Activated CD4-positive, alpha-beta T cell treated with anti-CD3 and anti-CD28 coated beads, Interleukin-2, amount 10 ng/mL, durations not matched to agents 7 days and 5 days (primary cell): ENCODE results near the gene ZBTB9. TPM values are rescaled to one million over a fixed set of nuclear protein-coding genes. Genes with fewer than 3 reads are reported as not detected.
A peak's percentile ranks its signal among the peaks of the same experiment; 100 is the strongest.

Source experiments
- CTCF ChIA-PET: fragments of 350-600 bp; sonication (Branson Sonifier 250); formaldehyde crosslinking; loops from one replicate; lab custom pipeline; 2021; ENCODE audit warnings: antibody characterized with exemption; lab: Charles Lee
- POLR2A ChIA-PET: fragments of 350-600 bp; sonication (Branson Sonifier 250); formaldehyde crosslinking; loops from one replicate; lab custom pipeline; 2021; ENCODE audit warnings: antibody characterized with exemption; lab: Charles Lee
- DNase-seq: peaks from one replicate; pipeline ENCODE4 v3.0.0-alpha.2; 2020
- H3K27ac Mint-ChIP-seq: one replicate; pipeline ENCODE4 v1.8.0; 2021; ENCODE audit warnings: mild to moderate bottlenecking, moderate library complexity, mixed read lengths
- H3K27me3 Mint-ChIP-seq: one replicate; pipeline ENCODE4 v1.8.0; 2021; ENCODE audit warnings: mixed read lengths
- H3K36me3 Mint-ChIP-seq: one replicate; pipeline ENCODE4 v1.8.0; 2021; ENCODE audit warnings: low read depth, mixed read lengths
- H3K4me1 Mint-ChIP-seq: one replicate; pipeline ENCODE4 v1.8.0; 2021; ENCODE audit warnings: mixed read lengths
- H3K4me3 Mint-ChIP-seq: one replicate; pipeline ENCODE4 v1.8.0; 2021; ENCODE audit warnings: mild to moderate bottlenecking, moderate library complexity, mixed read lengths
- H3K9me3 Mint-ChIP-seq: one replicate; pipeline ENCODE4 v1.8.0; 2021; ENCODE audit warnings: mixed read lengths
- total RNA-seq, 2 experiments: library from RNA; stranded (reverse); gene quantifications; one replicate each; pipeline ENCODE4 v1.2.3, GENCODE V29; 2021

The ZBTB9 gene
- total RNA-seq, 2 experiments from 2014 or later, result 9.0 to 9.9 TPM

DNA sequence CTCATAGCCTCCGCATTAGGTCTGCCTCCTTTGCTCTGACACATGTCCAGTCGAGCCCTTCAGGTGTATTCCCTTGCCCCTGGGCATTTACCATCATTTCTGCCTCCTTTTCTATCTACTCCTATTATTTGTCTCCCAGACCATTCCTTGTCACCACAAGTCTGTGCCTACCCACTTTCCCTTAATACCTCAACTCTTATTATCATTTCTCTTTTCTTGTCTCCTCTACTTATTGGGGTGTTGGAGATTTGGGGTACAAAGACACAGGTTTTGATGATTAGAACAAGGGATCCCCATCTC lies 33.1 kb upstream of the ZBTB9 start:
- DNase-seq, result no peak
- CTCF ChIA-PET, result no interaction called here
- Mint-ChIP-seq H3K27ac (peak overlapping the region; percentile 2), H3K36me3 (peaks cover 23% of the 10 kb centered on the region), H3K27me3 (peaks cover 3% of the 10 kb centered on the region), H3K9me3 (no peaks in the 10 kb centered on the region), H3K4me1 (peaks cover 68% of the 10 kb centered on the region), H3K4me3 (peak overlapping the region; percentile 34)
- POLR2A ChIA-PET, result no interaction called here

DNA sequence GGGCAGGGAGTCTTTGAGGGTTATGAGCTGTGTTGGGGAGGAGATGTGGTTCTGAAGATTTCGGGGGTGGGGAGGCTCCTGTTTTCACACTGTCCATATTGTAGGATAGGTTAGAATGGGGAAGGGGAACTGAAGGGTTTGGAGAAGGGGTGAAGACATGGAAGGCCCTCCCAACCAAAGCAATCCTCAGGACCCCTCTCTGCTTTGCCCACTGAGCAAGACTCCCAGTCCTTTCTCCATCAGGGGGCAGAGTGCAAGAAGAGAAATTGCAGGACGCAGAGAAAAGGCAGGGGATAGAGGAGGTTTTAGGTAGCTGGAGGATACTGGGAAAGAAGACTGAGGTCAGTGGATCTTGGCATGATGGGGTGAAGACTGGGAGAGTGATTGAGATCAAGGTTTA lies 30.6 kb upstream of the ZBTB9 start:
- Mint-ChIP-seq H3K4me1 (peaks cover 72% of the 10 kb centered on the region), H3K9me3 (no peaks in the 10 kb centered on the region), H3K4me3 (peak overlapping the region; percentile 88), H3K27me3 (peaks cover 3% of the 10 kb centered on the region), H3K27ac (no peak overlapping the region), H3K36me3 (peaks cover 18% of the 10 kb centered on the region)
- no peak for DNase-seq
- ChIA-PET POLR2A (no interaction called here), CTCF (no interaction called here)

DNA sequence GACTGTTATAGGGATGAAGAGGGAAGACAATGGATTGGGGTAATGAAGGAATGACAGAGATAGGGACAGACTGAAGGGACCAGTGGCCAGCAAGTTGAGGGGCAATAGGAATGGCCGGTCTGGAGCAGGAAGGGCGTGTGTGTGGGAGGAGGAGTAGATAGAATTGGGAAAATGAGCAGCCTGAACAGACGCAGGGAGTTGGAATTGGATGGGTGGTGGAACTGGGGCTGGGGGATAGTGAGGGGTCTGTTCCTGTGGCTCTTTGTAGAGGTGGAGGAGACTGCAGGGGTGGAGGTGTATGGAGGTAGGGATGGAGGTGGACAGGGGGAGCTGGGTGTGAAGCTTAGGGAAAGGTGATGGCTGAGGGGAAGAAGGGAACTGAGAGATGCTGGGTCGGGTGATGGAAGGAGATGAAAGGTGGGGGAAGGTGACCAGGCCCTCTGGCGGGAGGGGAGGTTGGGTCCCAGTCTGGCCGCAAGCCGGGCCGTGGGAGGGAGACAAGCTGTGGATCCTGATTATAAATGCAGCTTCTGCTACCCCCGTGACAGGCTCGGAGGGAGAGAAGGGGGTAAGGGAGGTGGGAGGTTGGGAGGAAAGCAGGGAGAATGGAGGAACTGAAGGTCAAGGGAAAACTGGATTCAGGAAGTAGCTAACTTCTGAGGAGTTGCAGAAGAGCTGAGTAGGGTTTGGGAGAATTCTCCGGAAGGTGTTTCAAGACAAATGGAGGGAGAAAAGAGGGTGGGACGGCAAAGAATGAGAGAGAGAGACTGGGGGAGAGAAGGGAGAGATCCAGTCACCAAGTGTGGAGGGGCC lies 29.3 kb upstream of the ZBTB9 start:
- CTCF ChIA-PET, result interaction anchor here (0.6 to 1.7 kb wide), 7 partner anchors 7 to 156 kb away, joined by 3 to 7 read pairs (median 4); partner anchors contain the start of genes CUTA and ZBTB9
- peaks cover 18% of the 10 kb centered on the region for H3K36me3 Mint-ChIP-seq

DNA sequence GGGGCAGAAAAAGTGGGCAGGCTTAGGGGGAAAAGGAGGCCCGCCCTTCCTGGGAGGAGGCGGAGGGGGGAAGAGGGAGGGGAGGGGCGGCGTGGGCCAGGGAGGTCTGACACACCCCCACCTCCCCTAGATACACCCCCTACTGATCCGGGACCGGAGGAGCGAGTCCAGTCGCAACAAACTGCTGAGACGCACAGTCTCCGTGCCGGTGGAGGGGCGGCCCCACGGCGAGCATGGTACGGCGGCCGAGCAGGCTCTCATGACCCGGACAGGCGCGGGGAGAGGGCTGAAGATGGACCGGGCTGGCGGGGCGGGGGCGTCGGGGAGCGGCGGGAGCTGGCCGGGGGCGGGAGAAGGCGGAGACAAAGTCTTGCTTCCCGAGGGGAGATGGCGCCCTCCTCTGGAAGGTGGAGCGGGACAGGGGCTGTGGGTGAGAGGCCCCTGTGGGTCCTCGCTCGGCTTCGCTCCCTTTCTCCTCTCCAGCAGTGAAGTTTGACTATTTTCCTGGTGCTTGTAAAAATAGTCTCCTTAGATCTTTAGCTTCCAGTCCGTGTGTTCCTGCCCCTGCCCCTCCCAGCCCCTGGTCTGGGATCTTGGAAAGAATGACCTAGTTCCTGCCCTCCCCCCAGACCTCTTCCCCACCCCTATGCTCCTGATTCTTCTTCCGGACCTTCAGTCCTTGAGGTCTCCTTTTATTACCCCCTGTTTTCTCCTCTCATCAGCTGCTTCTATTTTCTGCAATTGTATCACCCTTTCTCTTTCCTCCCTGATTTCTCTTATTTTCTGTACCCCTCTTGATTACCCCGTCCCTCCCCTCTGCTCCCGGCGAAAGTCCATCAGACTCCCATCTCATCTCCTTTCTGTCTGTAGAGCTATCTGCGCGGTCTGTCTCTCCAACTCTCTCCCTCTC lies 28.5 kb upstream of the ZBTB9 start:
- Mint-ChIP-seq H3K4me1 (peaks cover 80% of the 10 kb centered on the region), H3K9me3 (no peaks in the 10 kb centered on the region), H3K4me3 (peak overlapping the region; percentile 88), H3K27me3 (peaks cover 3% of the 10 kb centered on the region), H3K36me3 (peaks cover 18% of the 10 kb centered on the region), H3K27ac (peak overlapping the region; percentile 90)
- peak; percentile 82 for DNase-seq
- POLR2A ChIA-PET, result no interaction called here
- CTCF ChIA-PET, result interaction anchor here (0.6 to 1.7 kb wide), 9 partner anchors 8 to 927 kb away, joined by 3 to 7 read pairs (median 4); partner anchors contain the start of genes CUTA and ZBTB9

More for the DNA sequence above, 29.3 kb upstream of the ZBTB9 start:
- POLR2A ChIA-PET, result no interaction called here
- Mint-ChIP-seq H3K4me3 (peak overlapping the region; percentile 88), H3K4me1 (peaks cover 73% of the 10 kb centered on the region), H3K9me3 (no peaks in the 10 kb centered on the region), H3K27me3 (peaks cover 3% of the 10 kb centered on the region), H3K27ac (peak overlapping the region; percentile 90)
- no peak for DNase-seq

DNA sequence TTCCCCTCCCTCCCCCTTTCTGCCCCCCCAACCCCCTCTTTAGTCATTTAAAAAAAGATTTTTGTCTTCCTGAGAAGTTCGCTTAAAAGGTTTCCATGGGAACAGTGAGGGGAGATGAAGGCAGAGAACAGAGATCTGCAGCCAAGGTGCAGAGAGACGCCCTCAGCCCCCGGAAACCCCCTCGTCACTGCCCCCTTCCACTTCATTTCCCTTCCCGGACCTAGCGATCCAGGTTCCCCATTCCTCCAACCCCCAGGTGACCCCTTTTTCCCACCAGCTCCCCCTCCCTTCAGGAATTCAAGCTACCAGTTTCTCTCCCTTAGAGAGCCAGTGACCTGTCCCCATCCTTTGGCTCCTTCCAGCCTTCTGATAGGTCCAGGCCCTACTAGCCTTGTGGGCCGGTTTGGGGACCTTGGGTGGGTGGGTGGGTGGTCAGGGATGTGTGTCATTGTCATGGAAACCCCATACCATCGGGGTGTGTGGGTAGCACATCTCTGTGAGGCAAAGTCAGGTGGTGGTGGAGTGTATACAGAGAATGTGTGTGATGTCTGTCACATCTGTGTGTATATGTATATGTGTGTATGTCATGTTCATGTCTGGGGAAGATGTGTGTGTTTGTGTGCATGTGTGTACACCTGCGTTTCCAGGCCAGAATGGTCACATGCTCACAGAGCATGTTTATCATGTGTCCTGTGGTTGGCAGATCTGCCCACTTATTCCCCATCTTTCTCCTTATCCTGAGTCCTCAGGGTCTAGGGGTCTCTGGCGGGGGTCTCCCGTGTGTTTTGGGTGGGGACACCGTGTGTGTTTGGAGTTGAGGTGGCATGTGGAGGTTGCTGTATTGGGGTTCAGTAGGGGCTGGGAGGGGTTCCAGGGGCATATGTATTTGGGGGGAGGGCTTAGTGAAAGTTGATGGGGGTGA lies 27.5 kb upstream of the ZBTB9 start:
- Mint-ChIP-seq H3K9me3 (no peaks in the 10 kb centered on the region), H3K4me1 (peaks cover 80% of the 10 kb centered on the region), H3K4me3 (peak overlapping the region; percentile 88), H3K27me3 (no peaks in the 10 kb centered on the region), H3K36me3 (peaks cover 18% of the 10 kb centered on the region), H3K27ac (peak overlapping the region; percentile 90)
- ChIA-PET CTCF (interaction anchor here (0.6 to 1.6 kb wide), 4 partner anchors 9 to 926 kb away, joined by 3 to 4 read pairs (median 3); partner anchors contain the start of gene CUTA), POLR2A (no interaction called here)
- peak; percentile 41 for DNase-seq

DNA sequence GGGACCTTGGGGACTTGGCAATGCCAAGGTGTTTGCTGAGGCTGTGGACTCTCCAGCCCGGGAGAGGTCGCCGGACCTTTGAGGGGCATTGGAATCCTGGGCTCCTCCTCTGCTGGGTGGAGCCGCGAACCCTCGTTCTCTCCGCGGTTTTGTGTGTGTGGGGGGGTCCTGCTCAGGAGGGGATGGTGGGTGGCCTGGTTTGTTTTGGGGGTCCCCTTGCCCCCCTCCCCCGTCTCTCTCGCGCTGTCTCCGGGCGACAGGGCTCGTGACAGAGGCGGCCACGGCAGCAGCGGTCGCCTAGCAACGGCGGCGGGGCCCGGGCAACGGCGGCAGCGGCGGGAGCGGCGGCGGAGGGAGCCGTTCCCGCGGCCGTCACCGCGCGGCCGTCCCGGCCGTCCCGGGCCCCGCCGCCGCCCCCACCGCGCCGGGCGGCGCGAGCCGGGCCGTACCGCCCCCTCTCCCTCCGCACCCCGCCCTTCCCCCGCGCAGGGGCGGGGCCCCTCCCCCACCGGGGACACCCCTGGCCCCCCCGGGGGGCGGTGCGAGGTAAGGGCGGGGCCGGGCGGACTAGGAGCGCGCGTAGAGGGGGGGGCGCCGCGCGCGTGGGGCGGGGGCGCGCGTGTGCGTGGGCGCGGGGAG lies 26.7 kb upstream of the ZBTB9 start:
- Mint-ChIP-seq H3K4me3 (peak overlapping the region; percentile 88), H3K36me3 (peaks cover 21% of the 10 kb centered on the region), H3K27ac (peak overlapping the region; percentile 90), H3K9me3 (no peaks in the 10 kb centered on the region), H3K27me3 (no peaks in the 10 kb centered on the region), H3K4me1 (peaks cover 86% of the 10 kb centered on the region)
- CTCF ChIA-PET, result no interaction called here
- DNase-seq, result peak; percentile 64
- POLR2A ChIA-PET, result no interaction called here

DNA sequence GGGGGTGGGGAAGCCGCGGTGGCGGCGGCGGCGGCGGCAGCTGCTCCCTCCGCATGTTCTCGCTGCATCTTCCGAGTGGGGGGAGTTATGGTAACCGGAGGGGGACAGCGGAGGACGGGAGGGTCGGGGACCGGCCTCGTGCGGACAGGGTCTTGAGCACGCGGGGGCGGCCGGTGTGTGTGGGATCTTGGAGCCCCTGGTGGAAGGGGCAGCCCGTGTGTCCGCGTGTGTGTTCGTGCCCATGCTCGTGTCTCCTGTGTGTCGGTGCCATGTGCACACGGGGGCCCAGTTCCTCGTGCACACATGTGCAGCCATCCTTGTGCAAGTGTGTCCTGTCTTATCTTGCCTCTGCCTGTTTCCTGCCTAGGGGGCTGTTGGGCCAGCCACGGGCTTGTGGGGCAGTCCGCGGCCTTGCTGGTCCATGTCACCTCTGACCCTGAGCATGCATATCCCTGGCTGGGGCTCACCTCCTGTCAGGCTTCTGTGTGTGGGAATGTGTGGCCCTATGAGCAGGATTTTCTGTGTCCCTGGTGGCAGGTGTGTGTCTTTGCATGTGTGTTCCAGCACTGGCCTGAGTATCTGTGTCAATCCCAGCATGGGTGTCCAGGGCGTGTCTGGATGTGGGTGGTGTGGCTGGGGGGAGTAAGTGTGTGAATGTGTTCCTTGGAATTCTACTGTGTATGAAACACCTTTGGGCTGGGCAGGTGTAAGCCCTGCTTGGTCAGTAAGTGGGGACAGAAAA lies 26.0 kb upstream of the ZBTB9 start:
- ChIA-PET CTCF (interaction anchor here (0.7 to 4.1 kb wide), 10 partner anchors 10 to 805 kb away, joined by 3 to 28 read pairs (median 4); partner anchors contain the start of genes CUTA, SYNGAP1 and ZBTB22), POLR2A (interaction anchor here (1.0 kb wide), 1 partner anchor 142 kb away, joined by 3 read pairs; no protein-coding TSS in a partner anchor)
- peaks cover 24% of the 10 kb centered on the region for H3K36me3 Mint-ChIP-seq
- H3K4me1 Mint-ChIP-seq, result peaks cover 86% of the 10 kb centered on the region
- no peaks in the 10 kb centered on the region for H3K27me3 Mint-ChIP-seq
- peak overlapping the region; percentile 93 for H3K27ac Mint-ChIP-seq
- H3K9me3 Mint-ChIP-seq, result no peaks in the 10 kb centered on the region
- peak overlapping the region; percentile 83 for H3K4me3 Mint-ChIP-seq
- peak; percentile 45 for DNase-seq

DNA sequence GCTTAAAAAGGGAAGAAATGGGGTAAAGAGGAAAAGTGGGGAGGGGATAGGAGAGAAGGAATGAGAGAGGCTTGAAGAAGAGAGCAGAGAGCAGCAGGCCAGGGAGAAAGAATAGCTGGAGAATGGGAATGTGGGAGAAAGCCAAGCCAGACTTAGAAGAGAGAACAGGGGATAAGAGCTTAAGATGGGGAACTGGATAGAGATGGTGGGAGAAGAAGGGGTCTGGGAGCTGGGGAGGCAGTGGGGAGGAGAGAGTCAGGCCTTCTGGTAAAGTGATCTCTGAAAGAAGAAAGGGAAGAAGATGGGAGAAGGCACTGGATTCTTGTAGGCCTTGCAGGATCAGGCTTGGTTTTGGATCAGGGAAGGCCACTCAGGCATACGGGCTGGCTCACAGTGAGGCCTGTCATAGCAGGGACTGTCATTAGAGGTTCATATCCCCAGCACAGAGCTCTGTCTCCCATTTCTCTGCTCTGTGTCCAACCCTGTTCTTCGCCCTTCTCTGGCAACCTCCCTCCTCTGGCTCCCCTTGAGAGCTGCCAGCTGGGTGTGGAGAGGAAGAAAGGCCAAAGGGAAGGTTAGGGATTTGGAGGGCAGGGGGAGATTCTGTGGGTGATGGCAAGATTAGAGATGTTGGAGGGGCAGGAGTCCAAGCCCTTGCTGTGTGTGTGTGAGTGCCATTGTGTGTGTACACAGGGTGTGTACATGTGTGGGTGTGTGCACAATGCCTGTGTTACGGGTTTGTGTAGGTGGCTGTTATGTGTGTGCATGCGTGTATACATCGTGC lies 25.2 kb upstream of the ZBTB9 start:
- Mint-ChIP-seq H3K4me3 (peak overlapping the region; percentile 83), H3K4me1 (peaks cover 80% of the 10 kb centered on the region), H3K9me3 (no peaks in the 10 kb centered on the region), H3K27ac (peak overlapping the region; percentile 93), H3K36me3 (peaks cover 17% of the 10 kb centered on the region), H3K27me3 (no peaks in the 10 kb centered on the region)
- no peak for DNase-seq
- ChIA-PET POLR2A (interaction anchor here (1.0 kb wide), 1 partner anchor 142 kb away, joined by 3 read pairs; no protein-coding TSS in a partner anchor), CTCF (interaction anchor here (0.5 to 4.1 kb wide), 12 partner anchors 11 to 804 kb away, joined by 3 to 28 read pairs (median 4); partner anchors contain the start of genes CUTA, ITPR3, SYNGAP1 and ZBTB22)

DNA sequence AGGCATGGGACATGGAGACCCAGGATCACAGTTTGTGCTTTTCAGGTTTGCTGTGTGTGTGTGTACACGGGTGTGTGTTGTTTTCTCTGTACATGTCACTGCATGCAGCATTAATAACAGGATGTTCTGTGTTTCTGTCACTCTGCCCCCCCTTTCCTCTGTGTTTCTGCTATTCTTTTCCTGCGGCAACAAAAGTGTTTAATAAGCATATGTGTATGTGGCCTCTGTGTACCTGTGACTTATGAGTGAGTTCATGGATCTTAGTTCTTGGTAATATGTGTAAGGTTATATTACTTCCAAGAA lies 24.7 kb upstream of the ZBTB9 start:
- H3K36me3 Mint-ChIP-seq, result peaks cover 12% of the 10 kb centered on the region
- ChIA-PET CTCF (interaction anchor here (0.5 to 4.1 kb wide), 8 partner anchors 11 to 804 kb away, joined by 3 to 28 read pairs (median 3); partner anchors contain the start of genes BAK1, CUTA, ITPR3 and SYNGAP1), POLR2A (interaction anchor here (1.0 kb wide), 1 partner anchor 141 kb away, joined by 3 read pairs; no protein-coding TSS in a partner anchor)
- no peaks in the 10 kb centered on the region for H3K9me3 Mint-ChIP-seq
- peak overlapping the region; percentile 83 for H3K4me3 Mint-ChIP-seq
- H3K27me3 Mint-ChIP-seq, result no peaks in the 10 kb centered on the region
- peak; percentile 39 for DNase-seq
- peaks cover 74% of the 10 kb centered on the region for H3K4me1 Mint-ChIP-seq
- H3K27ac Mint-ChIP-seq, result peak overlapping the region; percentile 93

DNA sequence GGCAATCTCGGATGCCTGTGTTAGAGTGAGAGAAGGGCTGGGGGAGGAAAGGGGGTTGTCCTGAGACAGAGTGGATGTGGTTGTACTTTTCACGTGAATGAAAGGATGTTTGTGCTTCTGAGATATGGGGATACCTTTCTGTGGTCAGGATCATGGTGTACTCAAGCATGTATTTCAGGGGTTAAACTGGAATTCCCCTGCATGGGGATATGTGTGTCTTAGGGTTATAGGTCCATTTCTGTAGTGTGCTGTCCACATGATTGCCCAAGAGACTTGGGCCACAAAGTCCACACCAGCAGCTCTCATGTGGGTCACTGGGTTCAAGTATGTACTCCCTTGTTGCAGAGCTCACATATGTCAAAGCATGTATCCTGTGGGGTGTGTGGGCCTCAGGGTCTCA lies 24.0 kb upstream of the ZBTB9 start:
- peaks cover 14% of the 10 kb centered on the region for H3K36me3 Mint-ChIP-seq

More for the DNA sequence above, 24.0 kb upstream of the ZBTB9 start:
- H3K9me3 Mint-ChIP-seq, result no peaks in the 10 kb centered on the region
- peak overlapping the region; percentile 83 for H3K4me3 Mint-ChIP-seq
- H3K27me3 Mint-ChIP-seq, result no peaks in the 10 kb centered on the region
- peak overlapping the region; percentile 93 for H3K27ac Mint-ChIP-seq
- ChIA-PET POLR2A (interaction anchor here (1.1 kb wide), 1 partner anchor 20 kb away, joined by 3 read pairs; the partner anchor contains the start of gene PHF1), CTCF (interaction anchor here (0.9 to 4.1 kb wide), 6 partner anchors 12 to 271 kb away, joined by 3 to 28 read pairs (median 4); partner anchors contain the start of genes BAK1, CUTA and SYNGAP1)
- DNase-seq, result peak; percentile 39
- H3K4me1 Mint-ChIP-seq, result peaks cover 70% of the 10 kb centered on the region
